ENCODE results near the gene CYB561.

The CYB561 gene

GRCh38 chr17:63479495-63480184, 33.5 kb upstream of the CYB561 start:
- peaks cover 15 to 30% of the 10 kb centered on the region in 2 donors for H3K4me1 ChIP-seq (ENCODE audit: control insufficient read depth in 2 of 2, insufficient read depth in 2 of 2, low read length in 2 of 2)
- no peak overlapping the region for H3K9ac ChIP-seq (ENCODE audit: low read depth in 1 of 2, low read length in 2 of 2)
- H3K4me3 ChIP-seq (ENCODE audit: low read length in 2 of 2) = no peak overlapping the region
- no peaks in the 10 kb centered on the region for H3K9me3 ChIP-seq (ENCODE audit: control insufficient read depth in 2 of 2, low read length in 2 of 2)
- peaks cover 0 to 6% of the 10 kb centered on the region in 2 donors for H3K27me3 ChIP-seq (ENCODE audit: control insufficient read depth in 2 of 2, insufficient read depth in 2 of 2, low read length in 2 of 2)
- no peak overlapping the region for H3K27ac ChIP-seq (ENCODE audit: low read depth in 2 of 2, low read length in 2 of 2)
- peaks cover 0 to 11% of the 10 kb centered on the region in 2 donors for H3K36me3 ChIP-seq (ENCODE audit: control insufficient read depth in 2 of 2, insufficient read depth in 2 of 2, low read length in 2 of 2)

DNA sequence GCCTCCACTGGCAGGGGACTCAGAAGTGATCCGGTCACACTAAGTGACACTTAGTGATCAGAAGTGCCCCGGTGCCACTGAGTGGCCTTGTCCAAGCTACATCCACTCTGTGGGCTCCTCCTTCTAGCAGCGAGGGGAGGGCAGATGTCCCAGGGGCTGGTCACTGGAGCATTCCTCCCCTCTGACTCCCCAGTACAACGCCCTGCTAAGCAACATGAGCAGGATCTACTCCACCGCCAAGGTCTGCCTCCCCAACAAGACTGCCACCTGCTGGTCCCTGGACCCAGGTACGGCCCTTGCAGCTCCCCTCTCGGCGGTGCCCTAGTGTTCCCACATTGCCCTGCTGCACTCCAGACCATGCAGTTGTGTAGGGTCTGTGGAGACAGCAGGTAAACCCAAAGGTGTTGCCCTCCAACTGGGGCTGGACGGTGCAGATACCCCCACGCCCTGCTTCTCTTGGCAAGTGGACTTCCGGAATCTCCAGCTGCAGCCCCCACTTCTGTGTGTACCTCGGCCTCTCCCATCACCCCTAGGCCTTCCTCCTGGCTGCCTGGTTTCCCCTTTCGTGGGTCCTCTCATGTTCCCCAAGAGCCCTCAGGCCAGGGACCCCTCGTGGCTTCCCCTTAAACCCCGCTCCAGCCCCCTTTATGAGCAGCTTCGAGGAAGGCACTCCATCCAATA, 32.8 kb upstream of the CYB561 start:
- peak overlapping the region in 1 of 2 donors; percentile 79 for H3K27ac ChIP-seq (ENCODE audit: low read depth in 2 of 2, low read length in 2 of 2)
- H3K36me3 ChIP-seq (ENCODE audit: control insufficient read depth in 2 of 2, insufficient read depth in 2 of 2, low read length in 2 of 2) = peaks cover 0 to 11% of the 10 kb centered on the region in 2 donors
- H3K9me3 ChIP-seq (ENCODE audit: control insufficient read depth in 2 of 2, low read length in 2 of 2) = no peaks in the 10 kb centered on the region
- peak overlapping the region in 1 of 2 donors; percentile 39 for H3K9ac ChIP-seq (ENCODE audit: low read depth in 1 of 2, low read length in 2 of 2)
- H3K27me3 ChIP-seq (ENCODE audit: control insufficient read depth in 2 of 2, insufficient read depth in 2 of 2, low read length in 2 of 2) = peaks cover 0 to 6% of the 10 kb centered on the region in 2 donors
- H3K4me1 ChIP-seq (ENCODE audit: control insufficient read depth in 2 of 2, insufficient read depth in 2 of 2, low read length in 2 of 2) = peaks cover 15 to 35% of the 10 kb centered on the region in 2 donors
- H3K4me3 ChIP-seq (ENCODE audit: low read length in 2 of 2) = peak overlapping the region; percentile 22 to 67

GRCh38 chr17:63477480-63478440, 31.7 kb upstream of the CYB561 start:
- peaks cover 0 to 11% of the 10 kb centered on the region in 2 donors for H3K36me3 ChIP-seq (ENCODE audit: control insufficient read depth in 2 of 2, insufficient read depth in 2 of 2, low read length in 2 of 2)
- H3K27me3 ChIP-seq (ENCODE audit: control insufficient read depth in 2 of 2, insufficient read depth in 2 of 2, low read length in 2 of 2) = peaks cover 0 to 6% of the 10 kb centered on the region in 2 donors
- H3K27ac ChIP-seq (ENCODE audit: low read depth in 2 of 2, low read length in 2 of 2) = peak overlapping the region; percentile 79 to 84
- peak overlapping the region; percentile 56 to 61 for H3K9ac ChIP-seq (ENCODE audit: low read depth in 1 of 2, low read length in 2 of 2)
- H3K4me1 ChIP-seq (ENCODE audit: control insufficient read depth in 2 of 2, insufficient read depth in 2 of 2, low read length in 2 of 2) = peaks cover 15 to 35% of the 10 kb centered on the region in 2 donors
- no peaks in the 10 kb centered on the region for H3K9me3 ChIP-seq (ENCODE audit: control insufficient read depth in 2 of 2, low read length in 2 of 2)
- peak overlapping the region; percentile 67 to 70 for H3K4me3 ChIP-seq (ENCODE audit: low read length in 2 of 2)

GRCh38 chr17:63476854-63477479, 30.9 kb upstream of the CYB561 start, which contains the start of gene ACE:
TSS of gene ACE (plus strand) at chr17:63477061. CDS start at chr17:63477095, 34 bp downstream.
- Histone ChIP-seq H3K27ac (ENCODE audit: low read depth in 2 of 2, low read length in 2 of 2) (peak within 1 kb of the TSS; percentile 79 to 84), H3K9ac (ENCODE audit: low read depth in 1 of 2, low read length in 2 of 2) (peak within 1 kb of the TSS; percentile 56 to 61), H3K27me3 (ENCODE audit: control insufficient read depth in 2 of 2, insufficient read depth in 2 of 2, low read length in 2 of 2) (peaks cover 0 to 6% of the 10 kb centered on the region in 2 donors), H3K4me1 (ENCODE audit: control insufficient read depth in 2 of 2, insufficient read depth in 2 of 2, low read length in 2 of 2) (peaks cover 15 to 35% of the 10 kb centered on the region in 2 donors), H3K4me3 (ENCODE audit: low read length in 2 of 2) (peak within 1 kb of the TSS; percentile 67 to 70), H3K36me3 (ENCODE audit: control insufficient read depth in 2 of 2, insufficient read depth in 2 of 2, low read length in 2 of 2) (peaks cover 0 to 7% of the 10 kb centered on the region in 2 donors), H3K9me3 (ENCODE audit: control insufficient read depth in 2 of 2, low read length in 2 of 2) (no peaks in the 10 kb centered on the region)

DNA sequence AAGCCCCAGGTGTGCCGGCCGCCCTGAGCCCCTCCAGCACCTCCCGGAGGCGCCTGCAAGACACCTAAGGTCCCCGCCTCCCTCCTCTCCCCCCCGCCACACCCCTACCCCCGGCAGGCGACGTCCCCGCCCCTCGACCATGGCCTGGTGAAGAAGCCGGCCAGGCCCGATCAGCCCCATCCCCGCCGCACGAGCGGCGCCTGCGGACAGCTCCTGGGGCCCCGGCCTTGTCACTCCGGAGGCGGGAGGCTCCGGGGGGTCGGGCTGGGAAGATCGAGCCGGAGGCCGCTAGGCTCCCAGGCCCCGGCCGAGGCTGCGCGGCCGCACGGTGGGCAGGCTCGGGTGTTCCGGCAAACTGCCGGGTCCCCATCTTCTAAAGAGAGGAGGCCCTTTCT, 30.4 kb upstream of the CYB561 start:
- Histone ChIP-seq H3K27ac (ENCODE audit: low read depth in 2 of 2, low read length in 2 of 2) (peak overlapping the region; percentile 79 to 84), H3K9ac (ENCODE audit: low read depth in 1 of 2, low read length in 2 of 2) (peak overlapping the region in 1 of 2 donors; percentile 50), H3K27me3 (ENCODE audit: control insufficient read depth in 2 of 2, insufficient read depth in 2 of 2, low read length in 2 of 2) (peaks cover 0 to 6% of the 10 kb centered on the region in 2 donors)

GRCh38 chr17:63475491-63476412, 29.6 kb upstream of the CYB561 start:
- peaks cover 0 to 6% of the 10 kb centered on the region in 2 donors for H3K27me3 ChIP-seq (ENCODE audit: control insufficient read depth in 2 of 2, insufficient read depth in 2 of 2, low read length in 2 of 2)
- H3K9me3 ChIP-seq (ENCODE audit: control insufficient read depth in 2 of 2, low read length in 2 of 2) = no peaks in the 10 kb centered on the region
- H3K36me3 ChIP-seq (ENCODE audit: control insufficient read depth in 2 of 2, insufficient read depth in 2 of 2, low read length in 2 of 2) = peaks cover 0 to 7% of the 10 kb centered on the region in 2 donors
- no peak overlapping the region for H3K27ac ChIP-seq (ENCODE audit: low read depth in 2 of 2, low read length in 2 of 2)
- peaks cover 15 to 35% of the 10 kb centered on the region in 2 donors for H3K4me1 ChIP-seq (ENCODE audit: control insufficient read depth in 2 of 2, insufficient read depth in 2 of 2, low read length in 2 of 2)
- no peak overlapping the region for H3K9ac ChIP-seq (ENCODE audit: low read depth in 1 of 2, low read length in 2 of 2)
- H3K4me3 ChIP-seq (ENCODE audit: low read length in 2 of 2) = peak overlapping the region in 1 of 2 donors; percentile 13

More for the DNA sequence above, 30.4 kb upstream of the CYB561 start:
- peaks cover 0 to 7% of the 10 kb centered on the region in 2 donors for H3K36me3 ChIP-seq (ENCODE audit: control insufficient read depth in 2 of 2, insufficient read depth in 2 of 2, low read length in 2 of 2)
- H3K9me3 ChIP-seq (ENCODE audit: control insufficient read depth in 2 of 2, low read length in 2 of 2) = no peaks in the 10 kb centered on the region
- H3K4me1 ChIP-seq (ENCODE audit: control insufficient read depth in 2 of 2, insufficient read depth in 2 of 2, low read length in 2 of 2) = peaks cover 15 to 35% of the 10 kb centered on the region in 2 donors
- peak overlapping the region; percentile 56 to 67 for H3K4me3 ChIP-seq (ENCODE audit: low read length in 2 of 2)

DNA sequence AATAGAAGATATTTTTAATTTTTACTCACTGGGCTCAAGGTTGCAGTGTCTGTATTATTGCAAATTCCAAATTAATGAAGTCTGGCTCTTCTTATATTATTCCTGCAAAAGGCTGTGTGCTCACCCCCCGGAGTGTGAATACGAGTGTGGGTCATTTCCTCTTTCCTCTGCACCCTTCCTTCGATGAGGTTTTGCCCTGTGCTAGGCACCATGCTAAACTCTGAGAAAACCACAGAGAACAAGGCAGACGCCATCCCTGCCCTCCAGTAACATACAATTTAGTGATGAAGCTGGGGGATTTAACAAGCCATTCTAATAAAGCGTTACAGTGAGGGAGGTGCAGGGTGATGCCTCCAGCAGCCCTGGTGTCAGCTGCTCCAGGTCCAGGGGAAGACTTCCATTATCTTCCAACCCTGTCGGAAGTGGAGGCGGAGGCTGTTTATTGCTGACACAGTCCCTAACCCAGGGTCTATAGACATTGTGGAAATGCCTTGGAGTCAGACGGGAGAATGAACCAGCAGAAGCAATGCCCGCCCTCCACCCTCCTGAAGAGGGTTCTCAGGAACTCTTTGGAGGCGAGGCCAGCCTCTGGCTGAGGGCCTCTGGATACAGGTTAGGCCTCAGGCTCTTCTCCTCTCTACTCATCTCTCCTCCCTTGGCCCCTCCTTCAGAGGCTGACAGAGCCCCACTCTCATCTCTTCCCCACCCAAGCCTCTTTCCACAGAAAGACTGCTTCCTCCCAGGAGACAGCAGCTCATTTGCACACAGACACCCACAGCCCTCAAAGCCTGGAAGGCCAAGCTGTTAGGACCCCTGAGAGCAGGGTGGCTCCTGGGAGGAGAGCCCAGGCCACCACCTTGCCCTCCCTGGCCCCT, 28.7 kb upstream of the CYB561 start:
- no peaks in the 10 kb centered on the region for H3K9me3 ChIP-seq (ENCODE audit: control insufficient read depth in 2 of 2, low read length in 2 of 2)
- no peak overlapping the region for H3K9ac ChIP-seq (ENCODE audit: low read depth in 1 of 2, low read length in 2 of 2)
- H3K4me1 ChIP-seq (ENCODE audit: control insufficient read depth in 2 of 2, insufficient read depth in 2 of 2, low read length in 2 of 2) = peaks cover 15 to 35% of the 10 kb centered on the region in 2 donors
- peaks cover 0 to 1% of the 10 kb centered on the region in 2 donors for H3K36me3 ChIP-seq (ENCODE audit: control insufficient read depth in 2 of 2, insufficient read depth in 2 of 2, low read length in 2 of 2)
- H3K27me3 ChIP-seq (ENCODE audit: control insufficient read depth in 2 of 2, insufficient read depth in 2 of 2, low read length in 2 of 2) = peaks cover 0 to 6% of the 10 kb centered on the region in 2 donors
- no peak overlapping the region for H3K27ac ChIP-seq (ENCODE audit: low read depth in 2 of 2, low read length in 2 of 2)
- no peak overlapping the region for H3K4me3 ChIP-seq (ENCODE audit: low read length in 2 of 2)

GRCh38 chr17:63474174-63474573, 28.1 kb upstream of the CYB561 start:
- H3K36me3 ChIP-seq (ENCODE audit: control insufficient read depth in 2 of 2, insufficient read depth in 2 of 2, low read length in 2 of 2) = no peaks in the 10 kb centered on the region
- no peak overlapping the region for H3K4me3 ChIP-seq (ENCODE audit: low read length in 2 of 2)
- H3K9ac ChIP-seq (ENCODE audit: low read depth in 1 of 2, low read length in 2 of 2) = no peak overlapping the region
- peaks cover 0 to 6% of the 10 kb centered on the region in 2 donors for H3K27me3 ChIP-seq (ENCODE audit: control insufficient read depth in 2 of 2, insufficient read depth in 2 of 2, low read length in 2 of 2)
- H3K27ac ChIP-seq (ENCODE audit: low read depth in 2 of 2, low read length in 2 of 2) = no peak overlapping the region
- H3K9me3 ChIP-seq (ENCODE audit: control insufficient read depth in 2 of 2, low read length in 2 of 2) = no peaks in the 10 kb centered on the region
- H3K4me1 ChIP-seq (ENCODE audit: control insufficient read depth in 2 of 2, insufficient read depth in 2 of 2, low read length in 2 of 2) = peaks cover 15 to 34% of the 10 kb centered on the region in 2 donors

Measured in mucosa of rectum (tissue), 2 donors.